H1 (cell line): ENCODE results near the gene RPL18. TPM values are rescaled to one million over a fixed set of nuclear protein-coding genes. Genes with fewer than 3 reads are reported as not detected.

ENCODE experiments used
- polyA plus RNA-seq, 7 experiments: library from polyadenylated mRNA; depleted of rRNA in 3 of 7; stranded (reverse) in 5 of 7; unstranded in 2 of 7; fragments of >200 nt in 5 of 7; fragments of 200-250 nt in 2 of 7; gene quantifications; 1 replicate in 5 of 7; 2 replicates in 1 of 7; 4 replicates in 1 of 7; pipeline versions ENCODE4 v1.2.1 to v1.2.3, GENCODE V29; 2011 to 2013; ENCODE audit warnings: missing spikeins in 2 of 7, mixed read lengths in 2 of 7
- total RNA-seq: library from RNA; stranded (reverse); fragmentation: NEBNext Ultra II Directional; extraction: Animal tissue kit (Norgen Biotek cat#: 25700); gene quantifications from 2 replicates; pipeline ENCODE4 v1.2.1, GENCODE V29; 2021
- TF ChIP-seq, protein P1 (sequence below): fragments of 300-600 bp; sonication (generic); IDR thresholded peaks from 2 replicates; pipeline ENCODE4 v1.7.1; 2012; ENCODE audit warnings: low read length, moderate library complexity, mild to moderate bottlenecking, inconsistent platforms; ENCODE audit not compliant: insufficient replicate concordance

Gene RPL18
- total and polyA plus RNA-seq, 2 of the 8 experiments (the other 6 are each of a cell fraction or from before 2014, with no cell fraction given), result 1,669 to 2,789 TPM

DNA sequence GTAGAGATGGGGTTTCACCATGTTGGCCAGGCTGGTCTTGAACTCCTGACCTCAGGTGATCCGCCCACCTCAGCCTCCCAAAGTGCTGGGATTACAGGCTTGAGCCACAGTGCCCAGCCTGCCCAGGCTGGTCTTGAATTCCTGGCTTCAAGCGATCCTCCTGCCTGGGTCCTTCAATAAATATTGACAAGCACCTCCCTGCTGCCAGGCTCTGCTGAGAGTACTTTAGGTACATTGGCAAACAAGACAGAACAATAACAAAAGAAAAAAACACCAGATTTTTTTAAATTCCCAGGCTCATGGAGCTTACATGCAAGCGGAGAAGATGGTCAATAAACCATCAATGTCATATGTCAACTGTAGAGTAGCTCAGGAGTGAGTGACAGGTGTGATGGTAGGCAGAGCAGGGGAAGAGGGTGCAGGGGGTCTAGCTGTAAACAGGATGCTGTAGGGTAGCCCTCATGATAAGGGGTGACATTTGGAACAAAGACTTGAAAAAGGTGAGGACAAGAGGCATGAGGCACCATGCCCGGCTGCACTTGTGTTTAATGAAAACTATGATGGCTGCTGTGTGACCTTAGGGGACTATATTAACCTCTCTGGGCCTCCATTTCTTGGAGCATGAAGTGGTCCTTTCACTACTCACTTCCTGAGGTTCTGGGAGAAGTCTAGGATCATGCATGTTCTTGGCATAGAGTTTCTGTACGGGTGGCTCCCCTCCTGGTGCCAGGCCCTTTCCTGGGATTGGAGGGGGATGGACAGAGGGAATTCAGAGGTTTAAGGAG lies 47.4 kb downstream of the RPL18 start (continued):
- TF ChIP-seq, protein P1, sequence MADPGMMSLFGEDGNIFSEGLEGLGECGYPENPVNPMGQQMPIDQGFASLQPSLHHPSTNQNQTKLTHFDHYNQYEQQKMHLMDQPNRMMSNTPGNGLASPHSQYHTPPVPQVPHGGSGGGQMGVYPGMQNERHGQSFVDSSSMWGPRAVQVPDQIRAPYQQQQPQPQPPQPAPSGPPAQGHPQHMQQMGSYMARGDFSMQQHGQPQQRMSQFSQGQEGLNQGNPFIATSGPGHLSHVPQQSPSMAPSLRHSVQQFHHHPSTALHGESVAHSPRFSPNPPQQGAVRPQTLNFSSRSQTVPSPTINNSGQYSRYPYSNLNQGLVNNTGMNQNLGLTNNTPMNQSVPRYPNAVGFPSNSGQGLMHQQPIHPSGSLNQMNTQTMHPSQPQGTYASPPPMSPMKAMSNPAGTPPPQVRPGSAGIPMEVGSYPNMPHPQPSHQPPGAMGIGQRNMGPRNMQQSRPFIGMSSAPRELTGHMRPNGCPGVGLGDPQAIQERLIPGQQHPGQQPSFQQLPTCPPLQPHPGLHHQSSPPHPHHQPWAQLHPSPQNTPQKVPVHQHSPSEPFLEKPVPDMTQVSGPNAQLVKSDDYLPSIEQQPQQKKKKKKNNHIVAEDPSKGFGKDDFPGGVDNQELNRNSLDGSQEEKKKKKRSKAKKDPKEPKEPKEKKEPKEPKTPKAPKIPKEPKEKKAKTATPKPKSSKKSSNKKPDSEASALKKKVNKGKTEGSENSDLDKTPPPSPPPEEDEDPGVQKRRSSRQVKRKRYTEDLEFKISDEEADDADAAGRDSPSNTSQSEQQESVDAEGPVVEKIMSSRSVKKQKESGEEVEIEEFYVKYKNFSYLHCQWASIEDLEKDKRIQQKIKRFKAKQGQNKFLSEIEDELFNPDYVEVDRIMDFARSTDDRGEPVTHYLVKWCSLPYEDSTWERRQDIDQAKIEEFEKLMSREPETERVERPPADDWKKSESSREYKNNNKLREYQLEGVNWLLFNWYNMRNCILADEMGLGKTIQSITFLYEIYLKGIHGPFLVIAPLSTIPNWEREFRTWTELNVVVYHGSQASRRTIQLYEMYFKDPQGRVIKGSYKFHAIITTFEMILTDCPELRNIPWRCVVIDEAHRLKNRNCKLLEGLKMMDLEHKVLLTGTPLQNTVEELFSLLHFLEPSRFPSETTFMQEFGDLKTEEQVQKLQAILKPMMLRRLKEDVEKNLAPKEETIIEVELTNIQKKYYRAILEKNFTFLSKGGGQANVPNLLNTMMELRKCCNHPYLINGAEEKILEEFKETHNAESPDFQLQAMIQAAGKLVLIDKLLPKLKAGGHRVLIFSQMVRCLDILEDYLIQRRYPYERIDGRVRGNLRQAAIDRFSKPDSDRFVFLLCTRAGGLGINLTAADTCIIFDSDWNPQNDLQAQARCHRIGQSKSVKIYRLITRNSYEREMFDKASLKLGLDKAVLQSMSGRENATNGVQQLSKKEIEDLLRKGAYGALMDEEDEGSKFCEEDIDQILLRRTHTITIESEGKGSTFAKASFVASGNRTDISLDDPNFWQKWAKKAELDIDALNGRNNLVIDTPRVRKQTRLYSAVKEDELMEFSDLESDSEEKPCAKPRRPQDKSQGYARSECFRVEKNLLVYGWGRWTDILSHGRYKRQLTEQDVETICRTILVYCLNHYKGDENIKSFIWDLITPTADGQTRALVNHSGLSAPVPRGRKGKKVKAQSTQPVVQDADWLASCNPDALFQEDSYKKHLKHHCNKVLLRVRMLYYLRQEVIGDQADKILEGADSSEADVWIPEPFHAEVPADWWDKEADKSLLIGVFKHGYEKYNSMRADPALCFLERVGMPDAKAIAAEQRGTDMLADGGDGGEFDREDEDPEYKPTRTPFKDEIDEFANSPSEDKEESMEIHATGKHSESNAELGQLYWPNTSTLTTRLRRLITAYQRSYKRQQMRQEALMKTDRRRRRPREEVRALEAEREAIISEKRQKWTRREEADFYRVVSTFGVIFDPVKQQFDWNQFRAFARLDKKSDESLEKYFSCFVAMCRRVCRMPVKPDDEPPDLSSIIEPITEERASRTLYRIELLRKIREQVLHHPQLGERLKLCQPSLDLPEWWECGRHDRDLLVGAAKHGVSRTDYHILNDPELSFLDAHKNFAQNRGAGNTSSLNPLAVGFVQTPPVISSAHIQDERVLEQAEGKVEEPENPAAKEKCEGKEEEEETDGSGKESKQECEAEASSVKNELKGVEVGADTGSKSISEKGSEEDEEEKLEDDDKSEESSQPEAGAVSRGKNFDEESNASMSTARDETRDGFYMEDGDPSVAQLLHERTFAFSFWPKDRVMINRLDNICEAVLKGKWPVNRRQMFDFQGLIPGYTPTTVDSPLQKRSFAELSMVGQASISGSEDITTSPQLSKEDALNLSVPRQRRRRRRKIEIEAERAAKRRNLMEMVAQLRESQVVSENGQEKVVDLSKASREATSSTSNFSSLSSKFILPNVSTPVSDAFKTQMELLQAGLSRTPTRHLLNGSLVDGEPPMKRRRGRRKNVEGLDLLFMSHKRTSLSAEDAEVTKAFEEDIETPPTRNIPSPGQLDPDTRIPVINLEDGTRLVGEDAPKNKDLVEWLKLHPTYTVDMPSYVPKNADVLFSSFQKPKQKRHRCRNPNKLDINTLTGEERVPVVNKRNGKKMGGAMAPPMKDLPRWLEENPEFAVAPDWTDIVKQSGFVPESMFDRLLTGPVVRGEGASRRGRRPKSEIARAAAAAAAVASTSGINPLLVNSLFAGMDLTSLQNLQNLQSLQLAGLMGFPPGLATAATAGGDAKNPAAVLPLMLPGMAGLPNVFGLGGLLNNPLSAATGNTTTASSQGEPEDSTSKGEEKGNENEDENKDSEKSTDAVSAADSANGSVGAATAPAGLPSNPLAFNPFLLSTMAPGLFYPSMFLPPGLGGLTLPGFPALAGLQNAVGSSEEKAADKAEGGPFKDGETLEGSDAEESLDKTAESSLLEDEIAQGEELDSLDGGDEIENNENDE, result no peak
